Panc1 (cell line): ENCODE measurements around the gene NBL1. TPM values are rescaled to one million over a fixed set of nuclear protein-coding genes. Genes with fewer than 3 reads are reported as not detected.
A peak's percentile ranks its signal among the peaks of the same experiment; 100 is the strongest.

Experiments used
- ATAC-seq: fragments of 200-7000 bp; cut with Tn5 transposase; 2 replicates; pipeline ENCODE4 v1.9.1; 2020; ENCODE audit warnings: mild to moderate bottlenecking, moderate library complexity
- BruUV-seq: library from RNA; stranded (reverse); fragments of 400-500 nt; replicated peaks from 2 replicates; lab custom pipeline; 2021; lab: Mats Ljungman, UMichigan
- CTCF ChIA-PET: fragments of 300-600 bp; sonication (Branson Sonifier 250); formaldehyde crosslinking; loops from one replicate; lab custom pipeline; 2022; ENCODE audit warnings: antibody characterized with exemption; lab: Charles Lee
- POLR2A ChIA-PET: fragments of 300-600 bp; sonication (Branson Sonifier 250); formaldehyde crosslinking; loops from one replicate; lab custom pipeline; 2022; ENCODE audit warnings: antibody characterized with exemption; lab: Charles Lee
- DNase-seq: peaks from one replicate; pipeline ENCODE4 v3.0.0-alpha.2; 2010; ENCODE audit warnings: low read depth, low spot score
- H3K27ac ChIP-seq: 2 replicates; pipeline ENCODE4 v1.5.1; 2011; ENCODE audit warnings: mild to moderate bottlenecking, low read length, inconsistent platforms
- H3K27me3 ChIP-seq: fragments of 200-500 bp; sonication (Bioruptor generic); 2 replicates; pipeline ENCODE4 v1.6.0; 2014; ENCODE audit warnings: low read length, inconsistent platforms; ENCODE audit not compliant: control insufficient read depth, insufficient read depth
- H3K36me3 ChIP-seq: fragments of 200-500 bp; sonication (Bioruptor generic); 2 replicates; pipeline ENCODE4 v1.5.1; 2014; ENCODE audit warnings: inconsistent platforms, mild to moderate bottlenecking, low read length, moderate library complexity; ENCODE audit not compliant: control insufficient read depth, insufficient read depth
- H3K4me1 ChIP-seq: 2 replicates; pipeline ENCODE4 v1.5.1; 2011; ENCODE audit warnings: inconsistent platforms, mild to moderate bottlenecking, low read length, moderate library complexity; ENCODE audit not compliant: control insufficient read depth, insufficient read depth
- H3K4me3 ChIP-seq, 2 experiments: 2 replicates each; pipeline ENCODE4 v1.5.1; 2011 to 2012; ENCODE audit warnings: low read depth in 2 of 2, low read length in 2 of 2, mild to moderate bottlenecking in 2 of 2, inconsistent platforms in 1 of 2, moderate library complexity in 1 of 2
- H3K9me3 ChIP-seq: fragments of 200-500 bp; sonication (Bioruptor generic); 2 replicates; pipeline ENCODE4 v1.5.1; 2014; ENCODE audit warnings: low read depth, mild to moderate bottlenecking, inconsistent platforms, low read length, moderate library complexity; ENCODE audit not compliant: control insufficient read depth, insufficient read depth
- CTCF ChIP-seq: fragments of 450-650 bp; IDR thresholded peaks from 2 replicates; pipeline ENCODE4 v1.5.1; 2017; ENCODE audit warnings: mild to moderate bottlenecking
- POLR2AphosphoS5 ChIP-seq: IDR thresholded peaks from 2 replicates; pipeline ENCODE4 v1.6.1; 2012; ENCODE audit warnings: mild to moderate bottlenecking, low read depth, low read length, moderate library complexity
- REST ChIP-seq, 2 experiments: IDR thresholded peaks; 2 replicates each; pipeline ENCODE4 v1.6.1; 2011 to 2012; ENCODE audit warnings: low read depth in 2 of 2, control low read depth in 1 of 2, low read length in 1 of 2, mild to moderate bottlenecking in 1 of 2, moderate library complexity in 1 of 2; ENCODE audit not compliant: insufficient read depth in 1 of 2
- SIN3A ChIP-seq: IDR thresholded peaks from 2 replicates; pipeline ENCODE4 v1.6.1; 2012; ENCODE audit warnings: low read depth, mild to moderate bottlenecking, low read length, moderate library complexity, borderline replicate concordance; ENCODE audit not compliant: insufficient read depth
- TCF7L2 ChIP-seq: IDR thresholded peaks from 2 replicates; pipeline ENCODE4 v1.6.1; 2011; ENCODE audit warnings: mild to moderate bottlenecking, low read depth, low read length, inconsistent platforms
- in situ Hi-C: cut with HindIII; loops from 2 replicates; pipeline ENCODE4 v1.10.0; 2016; ENCODE audit warnings: low sequenced_read_pairs, low pct_unique_long_range_greater_than_20kb
- intact Hi-C: fragments of 100-400 bp; cut with micrococcal nuclease; formaldehyde crosslinking; loops from one replicate; pipeline ENCODE4 v1.10.0; 2022; ENCODE audit not compliant: unreplicated experiment
- total RNA-seq: library from RNA; stranded (reverse); gene quantifications from one replicate; pipeline ENCODE4 v1.2.1, GENCODE V29; 2021; ENCODE audit not compliant: unreplicated experiment

Gene NBL1
- total RNA-seq, 1 experiment from 2014 or later, result 191 TPM

- POLR2A ChIA-PET, result no interaction called here
- Histone ChIP-seq H3K4me1 (peaks cover 53% of the 10 kb centered on the region), H3K27me3 (no peaks in the 10 kb centered on the region), H3K36me3 (no peaks in the 10 kb centered on the region; the same call in 1 of the 2 replicates), H3K27ac (peak overlapping the region; percentile 90), H3K9me3 (no peaks in the 10 kb centered on the region), H3K4me3 (peak overlapping the region; percentile 79 to 80; a peak in 3 of 4 replicates)
- CTCF ChIA-PET, result interaction anchor here (0.5 to 0.9 kb wide), 2 partner anchors 11 to 45 kb away, joined by 3 read pairs; no protein-coding TSS in a partner anchor
- intact Hi-C loops, result loop anchor here (10.0 kb wide), 1 partner anchor 202 kb away; no protein-coding TSS in a partner anchor
- no peak for DNase-seq
- no TSS peak for BruUV-seq
- ATAC-seq, result no peak
- in situ Hi-C loops, result no loop called here
- TF ChIP-seq REST (IDR thresholded peaks at IDR 0.05; ENCODE audit: insufficient read depth in 1 of 2, low read depth in 2 of 2, low read length in 1 of 2) (no peak), TCF7L2 (no peak), POLR2AphosphoS5 (no peak), SIN3A (no peak), CTCF (no peak)
Observed at GRCh38 chr1:19646377-19647319, 2.5 kb downstream of the NBL1 start.

GRCh38 chr1:19647643-19648042 is 3.5 kb downstream of the NBL1 start:
- ATAC-seq (no peak), DNase-seq (no peak)
- BruUV-seq, result no TSS peak
- TF ChIP-seq REST (IDR thresholded peaks at IDR 0.05; ENCODE audit: insufficient read depth in 1 of 2, low read depth in 2 of 2, low read length in 1 of 2) (no peak), SIN3A (no peak), POLR2AphosphoS5 (no peak), CTCF (no peak), TCF7L2 (no peak)
- Histone ChIP-seq H3K9me3 (no peaks in the 10 kb centered on the region), H3K27ac (peak overlapping the region; percentile 44; the same call in 1 of the 2 replicates), H3K4me3 (peak overlapping the region in 1 of 2 experiments; percentile 80; a peak in 2 of 4 replicates), H3K4me1 (peaks cover 52% of the 10 kb centered on the region), H3K27me3 (no peaks in the 10 kb centered on the region), H3K36me3 (no peaks in the 10 kb centered on the region; the same call in 1 of the 2 replicates)
- POLR2A ChIA-PET, result no interaction called here
- CTCF ChIA-PET, result interaction anchor here (0.9 kb wide), 1 partner anchor 10 kb away, joined by 3 read pairs; no protein-coding TSS in a partner anchor
- intact Hi-C loops (loop anchor here (10.0 kb wide), 1 partner anchor 203 kb away; no protein-coding TSS in a partner anchor), in situ Hi-C loops (no loop called here)
